CD4-positive, alpha-beta T cell treated with Interleukin-10 for 1 hour (primary cell): ENCODE measurements around the gene RBM18.

Source experiments
- DNase-seq: peaks from one replicate; pipeline ENCODE4 v3.0.0-alpha.2; 2020

RBM18 gene

GRCh38 chr9:122264360-122265148 lies at the start of gene RBM18, which contains the start of gene MRRF:
TSS of gene RBM18 (minus strand) at chr9:122264840. CDS start at chr9:122261492, 3,348 bp downstream.
TSS of gene MRRF (plus strand) at chr9:122264882. CDS start at chr9:122270892, 6,010 bp downstream.
- peak; percentile 90 for DNase-seq

- DNase-seq = no peak
Observed at GRCh38 chr9:122314165-122314564, 49.5 kb upstream of the RBM18 start.

GRCh38 chr9:122309861-122310260 lies 45.2 kb upstream of the RBM18 start:
- no peak for DNase-seq

- DNase-seq = no peak
Observed at GRCh38 chr9:122307925-122308324, 43.3 kb upstream of the RBM18 start.

GRCh38 chr9:122307061-122307460 lies 42.4 kb upstream of the RBM18 start:
- no peak for DNase-seq

- no peak for DNase-seq
Observed at GRCh38 chr9:122302237-122303093, 37.8 kb upstream of the RBM18 start.

GRCh38 chr9:122297512-122297911 lies 32.9 kb upstream of the RBM18 start:
- no peak for DNase-seq

- DNase-seq = no peak
Observed at GRCh38 chr9:122294531-122294930, 29.9 kb upstream of the RBM18 start.

GRCh38 chr9:122291458-122291857 lies 26.8 kb upstream of the RBM18 start:
- no peak for DNase-seq

GRCh38 chr9:122287214-122287720 lies 22.6 kb upstream of the RBM18 start:
- DNase-seq = no peak

- no peak for DNase-seq
Observed at GRCh38 chr9:122286764-122287163, 22.1 kb upstream of the RBM18 start.

- DNase-seq = no peak
Observed at GRCh38 chr9:122281368-122281767, 16.7 kb upstream of the RBM18 start.

GRCh38 chr9:122277285-122277897 lies 12.8 kb upstream of the RBM18 start:
- no peak for DNase-seq

GRCh38 chr9:122276096-122276495 lies 11.5 kb upstream of the RBM18 start:
- DNase-seq = no peak

- DNase-seq = no peak
Observed at GRCh38 chr9:122274055-122274454, 9.4 kb upstream of the RBM18 start.

- no peak for DNase-seq
Observed at GRCh38 chr9:122268041-122268814, 3.6 kb upstream of the RBM18 start.

- peak; percentile 62 for DNase-seq
Observed at GRCh38 chr9:122265149-122265915, 692 bp upstream of the RBM18 start.

GRCh38 chr9:122263699-122264349 lies 816 bp downstream of the RBM18 start:
- DNase-seq = no peak

GRCh38 chr9:122262073-122262472 lies 2.6 kb downstream of the RBM18 start:
- DNase-seq = no peak

- DNase-seq = no peak
Observed at GRCh38 chr9:122261469-122261881, 3.2 kb downstream of the RBM18 start.

GRCh38 chr9:122258886-122259415 lies 5.7 kb downstream of the RBM18 start:
- no peak for DNase-seq
